ENCODE data around the gene TBC1D23. TPM values are rescaled to one million over a fixed set of nuclear protein-coding genes. Genes with fewer than 3 reads are reported as not detected.
A peak's percentile ranks its signal among the peaks of the same experiment; 100 is the strongest.

The TBC1D23 gene
- total and polyA plus RNA-seq, 9 of the 15 experiments (the other 6 are each of a cell fraction or from before 2014, with no cell fraction given) = 23.4 to 85.8 (median 43.7) TPM

GRCh38 chr3:100263583-100263982 lies 2.8 kb downstream of the TBC1D23 start:
- no peaks in the 10 kb centered on the region for H3K9me1 ChIP-seq (ENCODE audit: control insufficient read depth, insufficient read depth, low read length)
- peak overlapping the region; percentile 50 to 57 for H3K9ac ChIP-seq (ENCODE audit: insufficient read depth in 1 of 2, low read depth in 2 of 2, low read length in 2 of 2)
- no TSS peak for BruUV-seq (replicated peaks)
- H3K4me1 ChIP-seq (replicated peaks in 1 of 2; ENCODE audit: control insufficient read depth in 2 of 2, insufficient read depth in 2 of 2, low read length in 2 of 2) = peaks cover 5 to 6% of the 10 kb centered on the region in 2 experiments
- ChIA-PET POLR2A (interaction anchor here (1.1 to 2.3 kb wide), 2 partner anchors 11 to 14 kb away, joined by 5 to 7 read pairs; no protein-coding TSS in a partner anchor), CTCF (ENCODE audit: low intra/inter-chr PET ratio) (no interaction called here)
- no peak for FAIRE-seq
- H3K27ac ChIP-seq (ENCODE audit: extremely low read depth, low read depth, low read length) = peak overlapping the region; percentile 81
- no peak overlapping the region for H2AFZ ChIP-seq (ENCODE audit: low read depth, low read length)
- in situ Hi-C loops (cut with MboI) = no loop called here
- H3K79me2 ChIP-seq (ENCODE audit: control insufficient read depth, insufficient read depth, low read length) = peaks cover 78% of the 10 kb centered on the region
- TF ChIP-seq, protein P1, sequence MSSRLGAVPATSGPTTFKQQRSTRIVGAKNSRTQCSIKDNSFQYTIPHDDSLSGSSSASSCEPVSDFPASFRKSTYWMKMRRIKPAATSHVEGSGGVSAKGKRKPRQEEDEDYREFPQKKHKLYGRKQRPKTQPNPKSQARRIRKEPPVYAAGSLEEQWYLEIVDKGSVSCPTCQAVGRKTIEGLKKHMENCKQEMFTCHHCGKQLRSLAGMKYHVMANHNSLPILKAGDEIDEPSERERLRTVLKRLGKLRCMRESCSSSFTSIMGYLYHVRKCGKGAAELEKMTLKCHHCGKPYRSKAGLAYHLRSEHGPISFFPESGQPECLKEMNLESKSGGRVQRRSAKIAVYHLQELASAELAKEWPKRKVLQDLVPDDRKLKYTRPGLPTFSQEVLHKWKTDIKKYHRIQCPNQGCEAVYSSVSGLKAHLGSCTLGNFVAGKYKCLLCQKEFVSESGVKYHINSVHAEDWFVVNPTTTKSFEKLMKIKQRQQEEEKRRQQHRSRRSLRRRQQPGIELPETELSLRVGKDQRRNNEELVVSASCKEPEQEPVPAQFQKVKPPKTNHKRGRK (tag; IDR thresholded peaks at IDR 0.05) = 0 out of 2 replicates have a peak, but pooled peaks have one; percentile 3
- TF ChIP-seq FOXM1 (IDR thresholded peaks at IDR 0.05; ENCODE audit: low read depth) (no peak), FOXM1 (CRISPR knock-in tag; IDR thresholded peaks at IDR 0.05; ENCODE audit: low read depth) (no peak)
- DNase-seq (ENCODE audit: extremely low read depth in 1 of 4, low spot score in 3 of 4) = no peak
- H3K27me3 ChIP-seq (ENCODE audit: control insufficient read depth in 2 of 2, insufficient read depth in 2 of 2, low read length in 2 of 2) = no peaks in the 10 kb centered on the region
- H4K20me1 ChIP-seq (replicated peaks; ENCODE audit: control insufficient read depth, insufficient read depth, low read length) = peaks cover 34% of the 10 kb centered on the region
- peak overlapping the region; percentile 95 for H3K4me3 ChIP-seq
- ATAC-seq = peak; percentile 2; the same call in 2 of the 3 replicates
- peak overlapping the region; percentile 75 for H3K4me2 ChIP-seq (ENCODE audit: insufficient read depth, low read length)
- no peaks in the 10 kb centered on the region for H3K9me3 ChIP-seq (replicated peaks; ENCODE audit: control insufficient read depth, insufficient read depth, low read depth, low read length)
- intact Hi-C loops (cut with micrococcal nuclease) = loop anchor here (5.0 kb wide), 1 partner anchor 139 kb away; the partner anchor contains the start of genes LNP1 and TOMM70
- H3K36me3 ChIP-seq (ENCODE audit: control insufficient read depth, insufficient read depth, low read length) = peaks cover 5% of the 10 kb centered on the region
- 8% methylated on average over 2 of the region's 2 CpGs for WGBS (ENCODE audit: insufficient coverage, low coverage, missing lambda C conversion rate)

DNA sequence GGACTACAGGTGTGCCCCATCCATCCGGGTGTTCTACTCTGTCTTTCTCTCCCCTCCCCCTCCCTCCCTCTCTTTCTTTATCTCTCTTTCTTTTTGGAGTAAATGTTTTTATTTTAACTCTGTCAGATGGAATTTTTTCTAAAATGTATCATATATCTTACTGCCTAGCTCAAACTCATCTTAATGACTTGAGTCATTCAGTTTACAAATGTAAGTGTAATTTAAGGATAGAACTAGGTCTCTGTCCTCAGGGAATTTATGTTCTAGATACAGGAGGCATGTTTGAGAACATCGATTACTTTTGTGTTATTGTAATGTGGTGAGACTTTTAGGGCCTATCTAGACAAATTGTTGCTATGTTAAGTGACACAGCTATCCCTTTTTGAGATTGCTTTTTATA lies 3.5 kb downstream of the TBC1D23 start:
- no peaks in the 10 kb centered on the region for H3K9me3 ChIP-seq (replicated peaks; ENCODE audit: control insufficient read depth, insufficient read depth, low read depth, low read length)
- TF ChIP-seq KDM1A (IDR thresholded peaks at IDR 0.05) = peak in 1 of 2 experiments; percentile 38; a peak in 1 of 4 replicates
- TF ChIP-seq BRCA1 (IDR thresholded peaks at IDR 0.05) = no peak
- TF ChIP-seq BRCA1 (CRISPR knock-in tag; IDR thresholded peaks at IDR 0.05) = no peak
- no peaks in the 10 kb centered on the region for H3K27me3 ChIP-seq (ENCODE audit: control insufficient read depth in 2 of 2, insufficient read depth in 2 of 2, low read length in 2 of 2)
- WGBS (ENCODE audit: insufficient coverage, low coverage, missing lambda C conversion rate) = 0% methylated on average over 1 of the region's 2 CpGs
- peak overlapping the region; percentile 81 for H3K27ac ChIP-seq (ENCODE audit: extremely low read depth, low read depth, low read length)
- FAIRE-seq = no peak
- peaks cover 36% of the 10 kb centered on the region for H4K20me1 ChIP-seq (replicated peaks; ENCODE audit: control insufficient read depth, insufficient read depth, low read length)
- H3K4me2 ChIP-seq (ENCODE audit: insufficient read depth, low read length) = peak overlapping the region; percentile 75
- peaks cover 85% of the 10 kb centered on the region for H3K79me2 ChIP-seq (ENCODE audit: control insufficient read depth, insufficient read depth, low read length)
- CTCF ChIA-PET (ENCODE audit: low intra/inter-chr PET ratio) = no interaction called here
- peak overlapping the region; percentile 50 to 54; a peak in 3 of 4 replicates for H3K9ac ChIP-seq (ENCODE audit: insufficient read depth in 1 of 2, low read depth in 2 of 2, low read length in 2 of 2)
- in situ Hi-C loops (cut with MboI) = no loop called here
- H3K4me1 ChIP-seq (replicated peaks in 1 of 2; ENCODE audit: control insufficient read depth in 2 of 2, insufficient read depth in 2 of 2, low read length in 2 of 2) = peaks cover 6 to 8% of the 10 kb centered on the region in 2 experiments
- BruUV-seq (replicated peaks) = no TSS peak
- H3K36me3 ChIP-seq (ENCODE audit: control insufficient read depth, insufficient read depth, low read length) = peaks cover 5% of the 10 kb centered on the region
- intact Hi-C loops (cut with micrococcal nuclease) = loop anchor here (5.0 kb wide), 1 partner anchor 138 kb away; the partner anchor contains the start of genes LNP1 and TOMM70
- H3K4me3 ChIP-seq = peak overlapping the region; percentile 95
- no peak overlapping the region for H2AFZ ChIP-seq (ENCODE audit: low read depth, low read length)
- no peaks in the 10 kb centered on the region for H3K9me1 ChIP-seq (ENCODE audit: control insufficient read depth, insufficient read depth, low read length)
- no peak for DNase-seq (ENCODE audit: extremely low read depth in 1 of 4, low spot score in 3 of 4)
- POLR2A ChIA-PET = interaction anchor here (1.0 kb wide), 1 partner anchor 137 kb away, joined by 5 read pairs; the partner anchor contains the start of genes LNP1 and TOMM70
- no peak for ATAC-seq

All from K562 (cell line).